GM12873 (cell line): ENCODE measurements around the gene SLC9A9.

Source experiments
- CTCF ChIP-seq: IDR thresholded peaks from 2 replicates; pipeline ENCODE4 v1.5.1; 2012; ENCODE audit warnings: low read depth, mild to moderate bottlenecking, moderate library complexity, low read length, control low read depth; ENCODE audit not compliant: insufficient read depth; ENCODE audit errors: missing control alignments

SLC9A9 gene

DNA sequence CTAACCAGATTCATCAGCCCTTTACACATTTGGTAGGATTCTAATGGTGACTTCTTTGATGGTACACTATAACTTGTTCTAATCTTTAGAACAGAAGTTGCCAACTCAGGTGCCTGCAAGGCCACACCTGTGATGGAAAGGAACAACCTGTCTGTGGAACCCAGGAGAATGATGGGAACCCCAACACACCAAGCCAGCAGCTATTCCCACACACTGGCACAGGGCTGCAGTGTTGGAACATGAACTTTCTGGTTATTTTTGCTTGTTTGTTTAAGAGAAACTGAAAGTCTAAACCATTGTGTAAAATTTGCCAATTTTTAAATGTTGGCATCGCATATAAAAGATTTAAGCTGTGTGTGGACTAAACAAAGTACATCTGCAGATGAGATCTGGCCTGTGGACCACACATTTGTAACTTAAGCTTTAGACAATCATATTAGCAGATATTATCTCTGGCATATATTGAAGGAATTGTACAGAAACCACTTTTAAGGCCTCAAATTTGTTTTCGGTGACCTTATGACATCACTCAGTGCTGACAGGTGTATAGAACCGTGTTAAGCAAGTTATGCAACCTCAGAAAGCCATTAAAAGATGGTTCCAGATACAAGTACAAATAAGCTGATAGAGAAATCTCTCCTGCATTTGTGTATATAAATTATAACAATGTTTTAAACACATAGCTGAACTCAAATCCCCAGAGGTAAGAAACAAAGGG lies 242.9 kb downstream of the SLC9A9 start:
- TF ChIP-seq CTCF, result no peak

- TF ChIP-seq CTCF, result no peak
Measured at GRCh38 chr3:143604402-143605185, 243.7 kb downstream of the SLC9A9 start.

- TF ChIP-seq CTCF, result no peak
Measured at GRCh38 chr3:143603774-143604173, 244.5 kb downstream of the SLC9A9 start.

- no peak for TF ChIP-seq CTCF
Measured at GRCh38 chr3:143601723-143602484, 246.4 kb downstream of the SLC9A9 start.

DNA sequence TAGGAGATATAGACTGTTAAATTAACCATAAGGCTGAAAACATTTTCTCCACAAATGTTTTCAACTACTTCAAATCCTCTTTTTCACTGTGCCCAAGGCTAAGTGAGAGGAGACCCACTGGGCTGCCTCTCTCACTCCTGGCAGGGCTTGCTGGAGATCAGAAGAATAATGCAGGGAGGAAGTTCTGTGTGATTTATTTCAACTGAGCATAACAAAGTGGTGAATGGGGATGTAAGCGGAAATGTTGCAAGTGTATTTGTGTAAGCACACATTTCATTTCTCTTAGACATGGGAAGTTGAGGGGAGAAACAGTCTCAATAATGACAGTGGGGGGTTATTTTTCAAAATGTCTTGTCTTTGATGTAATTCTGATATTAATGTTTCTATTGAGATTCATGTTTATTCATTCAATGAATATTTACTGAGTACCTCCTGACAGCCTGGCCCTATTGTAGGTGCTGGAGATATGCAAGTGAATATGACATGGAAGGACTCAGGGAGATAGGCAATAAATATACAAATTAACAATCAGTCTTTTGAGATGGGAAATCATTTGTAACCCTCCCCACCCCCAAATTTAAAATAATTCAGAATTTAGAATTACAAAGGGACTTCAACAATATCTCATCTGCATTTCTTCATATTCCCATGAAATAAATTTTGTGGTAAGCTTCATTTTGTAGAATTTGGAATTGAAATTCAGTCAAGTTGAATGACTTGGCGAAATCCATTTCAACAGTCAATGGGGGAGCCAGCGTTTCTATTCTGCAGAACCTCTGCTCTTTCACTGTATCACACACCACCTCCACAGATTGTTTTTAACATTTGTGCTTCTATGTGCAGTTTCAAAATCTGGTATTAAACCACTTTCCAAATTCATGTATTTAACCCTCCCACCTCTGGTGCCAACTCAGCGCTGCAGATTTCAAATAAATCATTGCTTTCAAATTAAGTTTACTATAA lies 247.2 kb downstream of the SLC9A9 start:
- no peak for TF ChIP-seq CTCF

GRCh38 chr3:143597774-143598652 lies 250.3 kb downstream of the SLC9A9 start:
- no peak for TF ChIP-seq CTCF
